ENCODE data around the gene GRAMD1C.

Gene GRAMD1C

DNA sequence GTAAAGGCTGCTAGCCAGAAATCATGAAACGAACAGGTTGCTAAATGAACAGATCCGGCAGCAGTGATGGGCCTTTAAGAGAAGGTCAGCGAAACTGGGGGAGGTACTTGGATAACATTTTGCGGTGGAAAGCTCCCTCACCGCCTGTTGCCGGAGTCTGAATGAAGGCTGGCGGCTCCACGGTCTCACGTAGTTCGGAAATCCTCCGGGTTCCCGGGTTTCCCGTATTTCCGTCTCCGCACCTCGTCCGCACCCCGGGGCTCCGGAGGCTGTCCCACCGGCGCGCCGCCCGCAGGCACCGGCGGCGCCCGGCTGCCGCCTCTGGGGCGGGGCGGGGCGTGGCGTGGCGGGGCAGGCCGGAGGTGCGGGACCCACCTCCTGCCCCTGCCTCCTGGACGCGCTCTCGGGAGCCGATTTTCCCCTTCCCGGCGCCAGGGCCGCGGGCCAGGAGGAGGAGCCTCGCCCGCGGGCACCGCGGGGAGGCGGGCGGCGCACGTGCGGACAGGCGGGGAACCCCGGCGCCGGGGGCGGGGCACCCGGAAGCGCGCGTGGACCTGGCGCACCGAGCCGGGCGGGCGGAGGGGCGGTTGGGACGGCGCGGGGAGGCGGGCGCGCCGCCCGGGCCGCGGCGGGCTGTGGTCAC lies 108.9 kb downstream of the GRAMD1C start, which contains the start of gene ZDHHC23:
Gene ZDHHC23, plus strand, starts transcription at position 642 of the 643 bp plus-strand sequence. CDS start 790 bp downstream, outside the sequence.
- TF ChIP-seq, protein P1, sequence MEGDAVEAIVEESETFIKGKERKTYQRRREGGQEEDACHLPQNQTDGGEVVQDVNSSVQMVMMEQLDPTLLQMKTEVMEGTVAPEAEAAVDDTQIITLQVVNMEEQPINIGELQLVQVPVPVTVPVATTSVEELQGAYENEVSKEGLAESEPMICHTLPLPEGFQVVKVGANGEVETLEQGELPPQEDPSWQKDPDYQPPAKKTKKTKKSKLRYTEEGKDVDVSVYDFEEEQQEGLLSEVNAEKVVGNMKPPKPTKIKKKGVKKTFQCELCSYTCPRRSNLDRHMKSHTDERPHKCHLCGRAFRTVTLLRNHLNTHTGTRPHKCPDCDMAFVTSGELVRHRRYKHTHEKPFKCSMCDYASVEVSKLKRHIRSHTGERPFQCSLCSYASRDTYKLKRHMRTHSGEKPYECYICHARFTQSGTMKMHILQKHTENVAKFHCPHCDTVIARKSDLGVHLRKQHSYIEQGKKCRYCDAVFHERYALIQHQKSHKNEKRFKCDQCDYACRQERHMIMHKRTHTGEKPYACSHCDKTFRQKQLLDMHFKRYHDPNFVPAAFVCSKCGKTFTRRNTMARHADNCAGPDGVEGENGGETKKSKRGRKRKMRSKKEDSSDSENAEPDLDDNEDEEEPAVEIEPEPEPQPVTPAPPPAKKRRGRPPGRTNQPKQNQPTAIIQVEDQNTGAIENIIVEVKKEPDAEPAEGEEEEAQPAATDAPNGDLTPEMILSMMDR (IDR thresholded peaks at IDR 0.05; ENCODE audit: insufficient read depth, low read depth, low read length, missing control alignments): no peak
- DNase-seq (ENCODE audit: low read depth): peak; percentile 71
- H3K4me3 ChIP-seq (ENCODE audit: low read depth, low read length): peak within 1 kb of the TSS; percentile 78

DNA sequence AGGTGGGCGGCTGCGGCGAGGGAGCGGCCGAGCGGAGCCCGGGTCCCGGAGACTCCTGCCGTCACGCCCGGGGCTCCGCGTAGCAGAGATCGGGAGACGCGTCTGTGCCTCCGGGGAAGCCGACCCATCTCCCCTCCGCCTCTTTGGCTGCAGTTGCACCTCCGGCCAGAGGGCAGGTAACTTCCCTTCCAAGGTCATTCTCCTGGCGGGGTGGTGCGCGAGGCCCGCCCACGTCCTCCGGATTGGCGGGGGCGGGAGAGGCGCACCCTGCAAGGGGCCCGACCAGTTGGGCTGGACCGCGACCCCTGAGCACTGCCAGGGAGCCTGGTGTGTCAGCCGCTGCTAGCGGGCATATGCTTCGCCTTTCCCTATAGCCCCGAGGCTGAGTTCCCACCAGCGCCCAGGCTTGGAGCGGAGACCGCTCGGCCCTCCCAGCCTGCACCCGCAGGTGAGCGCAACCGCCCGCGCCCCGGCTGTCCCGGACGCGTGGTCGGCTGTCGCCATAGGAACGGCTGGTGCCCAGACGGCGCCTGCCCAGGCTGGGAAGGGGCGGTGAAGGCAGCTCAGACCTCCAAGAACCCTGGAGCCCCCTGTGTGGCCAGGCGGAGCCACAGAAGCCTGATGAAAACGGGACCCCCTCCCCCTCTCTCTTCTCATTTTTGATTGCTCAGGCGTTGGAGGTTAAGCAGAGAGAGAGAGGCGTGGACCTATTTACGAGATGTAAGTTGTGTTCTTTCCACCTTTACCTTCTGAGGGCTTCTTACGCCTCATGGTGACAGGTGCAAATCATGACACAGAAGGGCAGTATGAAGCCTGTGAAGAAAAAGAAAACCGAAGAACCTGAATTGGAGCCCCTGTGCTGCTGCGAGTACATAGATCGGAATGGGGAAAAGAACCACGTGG lies 109.7 kb downstream of the GRAMD1C start:
- H3K4me3 ChIP-seq (ENCODE audit: low read depth, low read length): peak overlapping the region; percentile 78
- DNase-seq (ENCODE audit: low read depth): peak; percentile 60
- TF ChIP-seq, protein P1 (IDR thresholded peaks at IDR 0.05; ENCODE audit: insufficient read depth, low read depth, low read length, missing control alignments): peak; percentile 4

DNA sequence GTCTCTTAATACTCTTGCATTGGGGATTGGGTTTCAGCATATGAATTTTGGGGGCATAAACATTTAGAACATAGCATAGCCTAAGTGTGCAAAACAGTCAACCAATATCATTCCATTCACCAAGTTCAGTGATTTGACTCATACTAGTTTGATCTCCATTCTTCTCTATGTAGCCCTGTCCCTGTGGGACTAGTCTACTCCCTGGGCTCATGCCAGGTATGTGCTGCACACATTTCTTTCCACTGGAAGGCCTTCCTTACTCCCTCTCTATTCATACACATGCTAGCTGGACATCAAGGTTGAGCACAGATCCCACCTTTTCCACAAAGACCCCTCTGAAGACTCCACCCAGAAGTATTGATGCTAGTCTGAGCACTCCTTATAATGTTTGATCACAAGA lies 114.3 kb downstream of the GRAMD1C start:
- TF ChIP-seq, protein P1 (IDR thresholded peaks at IDR 0.05; ENCODE audit: insufficient read depth, low read depth, low read length, missing control alignments): no peak
- no peak for DNase-seq (ENCODE audit: low read depth)
- H3K4me3 ChIP-seq (ENCODE audit: low read depth, low read length): no peak overlapping the region

DNA sequence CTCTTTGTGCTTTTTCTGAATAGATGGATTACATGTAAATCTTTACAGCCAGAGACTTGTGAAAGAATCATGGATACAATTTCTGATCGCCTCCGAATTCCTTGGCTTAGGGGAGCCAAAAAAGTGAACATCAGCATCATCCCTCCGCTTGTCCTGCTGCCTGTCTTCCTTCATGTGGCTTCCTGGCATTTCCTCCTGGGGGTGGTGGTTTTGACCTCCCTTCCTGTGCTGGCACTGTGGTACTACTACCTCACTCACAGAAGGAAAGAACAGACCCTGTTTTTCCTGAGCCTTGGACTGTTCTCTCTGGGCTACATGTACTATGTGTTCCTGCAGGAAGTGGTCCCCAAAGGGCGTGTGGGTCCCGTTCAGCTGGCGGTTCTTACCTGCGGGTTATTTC lies 115.1 kb downstream of the GRAMD1C start:
- no peak for DNase-seq (ENCODE audit: low read depth)
- no peak overlapping the region for H3K4me3 ChIP-seq (ENCODE audit: low read depth, low read length)
- TF ChIP-seq, protein P1 (IDR thresholded peaks at IDR 0.05; ENCODE audit: insufficient read depth, low read depth, low read length, missing control alignments): no peak

DNA sequence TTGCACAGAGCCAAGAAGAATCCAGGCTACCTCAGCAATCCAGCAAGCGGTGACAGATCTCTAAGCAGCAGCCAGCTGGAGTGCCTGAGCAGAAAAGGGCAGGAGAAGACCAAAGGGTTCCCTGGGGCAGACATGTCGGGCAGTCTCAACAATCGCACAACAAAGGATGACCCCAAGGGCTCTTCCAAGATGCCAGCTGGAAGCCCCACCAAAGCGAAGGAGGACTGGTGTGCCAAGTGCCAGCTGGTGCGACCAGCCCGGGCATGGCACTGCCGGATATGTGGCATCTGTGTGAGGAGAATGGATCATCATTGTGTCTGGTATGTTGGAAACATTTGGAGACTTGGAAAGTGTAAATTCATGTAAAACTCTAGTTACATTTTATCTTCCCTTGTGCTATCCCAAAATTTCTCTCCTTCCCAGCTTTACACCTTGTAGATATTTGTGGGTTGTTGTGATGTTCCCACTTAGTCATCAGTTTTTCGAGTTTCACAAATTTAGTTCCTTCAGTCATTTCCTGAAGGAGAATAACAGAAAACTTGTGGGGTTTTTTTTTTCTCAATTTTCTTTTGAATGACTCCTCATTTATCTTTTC lies 115.6 kb downstream of the GRAMD1C start:
- DNase-seq (ENCODE audit: low read depth): no peak
- no peak overlapping the region for H3K4me3 ChIP-seq (ENCODE audit: low read depth, low read length)
- TF ChIP-seq, protein P1 (IDR thresholded peaks at IDR 0.05; ENCODE audit: insufficient read depth, low read depth, low read length, missing control alignments): no peak

DNA sequence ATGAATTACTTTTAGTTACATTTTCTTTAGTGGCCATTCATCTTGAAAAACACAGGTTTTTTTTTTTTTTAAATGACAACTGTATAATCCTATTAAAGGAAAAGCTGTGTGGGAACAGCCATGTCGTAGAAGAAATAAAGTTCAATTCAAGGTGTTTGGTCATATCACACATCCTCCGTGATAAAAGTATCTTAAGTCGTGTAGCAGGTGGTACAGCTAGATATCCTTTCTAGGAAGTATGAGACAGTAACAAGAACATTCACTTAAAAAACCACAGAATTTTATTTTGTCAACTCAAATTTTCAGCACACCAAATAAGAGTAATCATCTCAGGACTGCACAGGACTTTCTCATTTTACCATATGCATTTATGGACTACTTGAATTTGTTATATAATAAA lies 125.3 kb downstream of the GRAMD1C start:
- TF ChIP-seq, protein P1 (IDR thresholded peaks at IDR 0.05; ENCODE audit: insufficient read depth, low read depth, low read length, missing control alignments): no peak
- DNase-seq (ENCODE audit: low read depth): no peak
- H3K4me3 ChIP-seq (ENCODE audit: low read depth, low read length): no peak overlapping the region
